Fibroblast of villous mesenchyme (primary cell): ENCODE results near the gene GIMAP2. TPM values are rescaled to one million over a fixed set of nuclear protein-coding genes. Genes with fewer than 3 reads are reported as not detected.

ENCODE experiments used
- DNase-seq: peaks from one replicate; pipeline ENCODE4 v3.0.0-alpha.2; 2010; ENCODE audit warnings: low read depth
- H3K4me3 ChIP-seq: 2 replicates; pipeline ENCODE4 v1.5.1; 2011; ENCODE audit warnings: low read depth, mild to moderate bottlenecking, low read length
- total RNA-seq: library from RNA; depleted of rRNA; stranded (reverse); fragments of >200 nt; gene quantifications from 2 replicates; pipeline ENCODE4 v1.2.3, GENCODE V29; 2012
- TF ChIP-seq, protein P1 (sequence below): IDR thresholded peaks from 2 replicates; pipeline ENCODE4 v1.5.1; 2012; ENCODE audit warnings: low read depth, mild to moderate bottlenecking, low read length; ENCODE audit not compliant: insufficient read depth

The GIMAP2 gene
- total RNA-seq, 1 donor = 2.6 TPM

DNA sequence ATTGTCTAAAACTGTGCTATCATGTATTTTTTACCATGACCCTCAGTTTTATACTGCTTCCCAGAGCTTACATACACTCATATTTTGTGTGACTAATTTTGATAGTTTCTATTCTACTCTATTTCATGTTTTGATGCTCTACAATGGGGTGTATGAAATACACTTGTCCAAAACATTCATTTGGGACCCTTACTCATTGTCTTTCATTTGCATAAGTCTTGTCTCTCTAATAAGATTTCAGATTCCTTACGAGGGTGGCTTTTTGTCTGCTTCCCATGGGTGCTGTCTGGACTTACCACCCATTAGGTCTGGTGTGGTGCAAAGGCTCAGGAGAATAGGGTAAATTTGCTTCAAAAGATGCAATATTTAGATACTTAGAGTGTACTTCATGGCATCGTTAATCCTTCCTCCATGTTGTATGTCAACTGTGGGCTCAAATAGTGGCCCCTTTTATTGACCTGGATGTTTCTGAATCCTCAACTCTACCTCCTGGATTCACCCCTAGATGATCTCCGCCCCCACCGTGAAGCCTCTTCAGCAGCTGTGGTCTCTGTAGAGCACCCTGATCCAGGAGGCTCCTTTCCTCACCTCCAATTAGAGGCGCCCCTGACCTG is 48.1 kb downstream of the GIMAP2 start:
- TF ChIP-seq, protein P1, sequence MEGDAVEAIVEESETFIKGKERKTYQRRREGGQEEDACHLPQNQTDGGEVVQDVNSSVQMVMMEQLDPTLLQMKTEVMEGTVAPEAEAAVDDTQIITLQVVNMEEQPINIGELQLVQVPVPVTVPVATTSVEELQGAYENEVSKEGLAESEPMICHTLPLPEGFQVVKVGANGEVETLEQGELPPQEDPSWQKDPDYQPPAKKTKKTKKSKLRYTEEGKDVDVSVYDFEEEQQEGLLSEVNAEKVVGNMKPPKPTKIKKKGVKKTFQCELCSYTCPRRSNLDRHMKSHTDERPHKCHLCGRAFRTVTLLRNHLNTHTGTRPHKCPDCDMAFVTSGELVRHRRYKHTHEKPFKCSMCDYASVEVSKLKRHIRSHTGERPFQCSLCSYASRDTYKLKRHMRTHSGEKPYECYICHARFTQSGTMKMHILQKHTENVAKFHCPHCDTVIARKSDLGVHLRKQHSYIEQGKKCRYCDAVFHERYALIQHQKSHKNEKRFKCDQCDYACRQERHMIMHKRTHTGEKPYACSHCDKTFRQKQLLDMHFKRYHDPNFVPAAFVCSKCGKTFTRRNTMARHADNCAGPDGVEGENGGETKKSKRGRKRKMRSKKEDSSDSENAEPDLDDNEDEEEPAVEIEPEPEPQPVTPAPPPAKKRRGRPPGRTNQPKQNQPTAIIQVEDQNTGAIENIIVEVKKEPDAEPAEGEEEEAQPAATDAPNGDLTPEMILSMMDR = no peak
- DNase-seq = no peak
- no peak overlapping the region for H3K4me3 ChIP-seq

DNA sequence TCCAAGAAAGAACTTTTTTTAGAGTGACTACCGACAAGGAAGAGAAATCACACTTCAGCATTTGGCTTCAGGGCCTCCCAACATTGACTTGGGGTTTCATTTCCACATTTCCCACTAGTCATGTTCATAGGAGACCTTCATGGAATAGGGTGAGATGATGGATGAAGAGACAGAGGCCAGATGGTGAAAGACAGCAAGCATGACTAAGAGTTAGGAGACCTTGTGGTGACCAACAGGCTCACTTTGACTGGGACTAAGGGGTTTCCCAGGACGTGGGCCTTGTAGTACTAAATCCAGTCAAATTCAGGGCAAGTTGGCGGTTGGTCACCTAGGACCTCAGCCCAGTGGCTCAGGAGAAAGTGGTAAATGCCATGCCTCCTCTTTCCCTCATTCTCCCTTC is 48.7 kb downstream of the GIMAP2 start:
- H3K4me3 ChIP-seq = no peak overlapping the region
- TF ChIP-seq, protein P1 = no peak
- DNase-seq = no peak

DNA sequence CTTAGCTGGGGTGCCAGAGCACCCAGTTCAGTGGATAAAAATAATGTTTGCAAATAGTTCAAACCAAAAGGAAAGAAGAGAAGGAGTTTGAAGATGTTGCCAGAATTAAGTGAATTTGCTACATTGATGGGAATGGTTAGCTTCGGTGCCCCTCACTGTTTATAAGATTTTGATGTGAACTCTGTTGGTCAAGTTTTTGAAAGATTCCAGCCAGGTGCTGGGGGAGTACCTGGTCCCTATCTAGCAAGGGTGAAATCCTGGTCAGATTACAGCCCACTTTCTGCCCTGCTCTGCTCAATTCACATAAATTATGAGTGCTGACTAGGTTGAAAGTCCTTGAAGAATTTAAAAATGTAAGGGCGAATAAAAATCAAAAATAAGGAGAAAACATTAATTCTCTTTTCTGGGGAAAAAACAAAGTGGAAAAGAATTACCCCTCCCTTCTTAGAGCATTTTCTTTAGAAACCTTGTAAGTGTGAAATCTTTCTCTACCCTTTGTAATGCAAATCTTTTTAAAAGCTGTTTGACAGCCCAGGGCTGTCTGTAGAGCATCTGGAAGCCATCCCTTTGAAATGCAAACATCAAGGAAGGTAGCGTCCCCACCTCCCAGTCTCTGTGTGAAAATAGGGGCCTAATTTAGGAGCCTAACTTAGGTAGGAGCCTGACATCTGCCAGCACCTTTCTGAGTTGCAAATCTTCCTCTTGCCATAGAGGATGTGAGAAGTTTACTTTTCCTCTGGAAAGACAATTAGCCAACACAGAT is 50.3 kb downstream of the GIMAP2 start:
- DNase-seq = no peak
- TF ChIP-seq, protein P1 = no peak
- H3K4me3 ChIP-seq = no peak overlapping the region

DNA sequence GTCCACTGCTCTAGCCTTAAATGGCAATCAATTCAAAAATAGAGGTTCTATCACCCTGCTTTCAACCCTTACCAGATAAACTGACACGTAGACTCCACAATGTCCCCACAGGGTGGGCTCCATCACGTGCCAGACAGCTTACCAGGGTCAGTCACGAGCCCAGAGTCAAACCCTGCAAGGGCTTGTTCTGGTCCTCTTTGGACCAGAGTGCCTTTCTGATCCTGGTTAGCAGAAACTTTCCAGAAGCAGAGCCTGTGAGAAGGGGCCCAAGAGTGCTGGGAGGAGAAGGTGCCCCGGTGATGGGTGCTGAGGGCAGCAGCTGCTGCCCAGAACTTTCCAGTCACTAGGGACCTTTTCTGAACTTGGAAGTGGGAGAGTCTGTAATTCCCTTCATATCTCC is 51.4 kb downstream of the GIMAP2 start:
- H3K4me3 ChIP-seq = no peak overlapping the region
- TF ChIP-seq, protein P1 = no peak

DNA sequence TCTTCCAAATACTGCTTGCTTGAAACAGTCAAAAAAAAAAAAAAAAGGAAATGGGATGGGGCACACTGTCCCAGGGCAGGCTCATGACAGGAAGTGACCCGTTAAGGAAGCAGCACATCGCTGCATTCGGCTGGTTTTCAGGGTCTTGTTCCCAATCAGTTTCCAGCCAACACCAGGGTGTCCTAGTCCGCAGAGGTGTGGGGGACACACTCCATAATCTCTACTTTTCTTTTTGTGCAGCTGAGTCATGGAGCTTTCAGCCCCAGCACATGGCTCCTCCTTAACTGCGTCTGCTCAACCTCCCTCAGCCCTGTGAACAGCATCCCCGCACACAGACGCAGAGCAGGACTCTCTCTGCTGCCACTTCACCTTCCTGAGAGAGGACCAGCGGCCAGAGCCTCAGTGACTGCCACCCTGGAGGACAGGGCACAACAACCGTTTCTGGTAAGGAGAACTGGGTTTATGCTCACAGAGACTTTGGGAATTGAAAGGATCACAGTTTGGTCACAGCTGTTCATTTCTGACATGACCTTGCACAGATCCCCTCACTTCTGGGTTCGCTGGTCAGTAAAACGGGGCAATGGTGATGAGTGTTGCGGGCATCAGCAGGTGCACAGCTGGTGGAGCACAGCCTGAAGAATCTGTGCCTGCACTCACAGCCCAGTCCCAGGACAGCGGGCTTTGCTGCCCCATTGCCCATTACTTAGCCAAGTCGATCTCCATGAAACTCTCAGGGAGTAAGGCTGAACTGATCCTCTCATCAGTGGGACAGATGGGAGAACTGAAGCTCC is 52.0 kb downstream of the GIMAP2 start, which contains the start of gene GIMAP5:
Gene GIMAP5, plus strand, starts transcription at position 154 of the 791 bp plus-strand sequence. CDS start 3,467 bp downstream, outside the sequence.
- H3K4me3 ChIP-seq = no peak within 1 kb of the TSS
- no peak for DNase-seq
- TF ChIP-seq, protein P1 = no peak

More for the DNA sequence above, 51.4 kb downstream of the GIMAP2 start:
- no peak for DNase-seq

DNA sequence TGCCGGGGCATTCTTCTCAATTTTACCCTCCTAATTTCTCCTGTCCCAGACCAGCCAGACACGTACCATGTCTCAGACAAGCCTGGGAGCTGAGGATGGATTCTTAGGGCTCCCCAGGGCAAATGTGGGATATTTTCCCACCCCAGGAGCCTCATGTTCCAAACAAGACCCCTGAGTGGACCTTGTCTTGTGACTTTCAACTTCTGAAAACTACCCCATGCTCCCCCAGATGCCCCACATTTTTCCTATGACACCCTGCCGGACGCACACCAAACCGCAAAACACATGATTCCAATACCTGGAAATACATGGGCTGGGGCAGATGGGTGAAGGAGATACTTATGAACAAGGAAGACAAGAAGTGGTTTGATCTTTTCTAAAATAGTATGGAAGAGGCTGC is 52.6 kb downstream of the GIMAP2 start:
- no peak for DNase-seq
- TF ChIP-seq, protein P1 = no peak
- H3K4me3 ChIP-seq = no peak overlapping the region
